ENCODE measurements around the gene KRT222. TPM values are rescaled to one million over a fixed set of nuclear protein-coding genes. Genes with fewer than 3 reads are reported as not detected.
A peak's percentile ranks its signal among the peaks of the same experiment; 100 is the strongest.

The KRT222 gene
- total RNA-seq: 1.7 and 10.9 TPM in 2 replicates

DNA sequence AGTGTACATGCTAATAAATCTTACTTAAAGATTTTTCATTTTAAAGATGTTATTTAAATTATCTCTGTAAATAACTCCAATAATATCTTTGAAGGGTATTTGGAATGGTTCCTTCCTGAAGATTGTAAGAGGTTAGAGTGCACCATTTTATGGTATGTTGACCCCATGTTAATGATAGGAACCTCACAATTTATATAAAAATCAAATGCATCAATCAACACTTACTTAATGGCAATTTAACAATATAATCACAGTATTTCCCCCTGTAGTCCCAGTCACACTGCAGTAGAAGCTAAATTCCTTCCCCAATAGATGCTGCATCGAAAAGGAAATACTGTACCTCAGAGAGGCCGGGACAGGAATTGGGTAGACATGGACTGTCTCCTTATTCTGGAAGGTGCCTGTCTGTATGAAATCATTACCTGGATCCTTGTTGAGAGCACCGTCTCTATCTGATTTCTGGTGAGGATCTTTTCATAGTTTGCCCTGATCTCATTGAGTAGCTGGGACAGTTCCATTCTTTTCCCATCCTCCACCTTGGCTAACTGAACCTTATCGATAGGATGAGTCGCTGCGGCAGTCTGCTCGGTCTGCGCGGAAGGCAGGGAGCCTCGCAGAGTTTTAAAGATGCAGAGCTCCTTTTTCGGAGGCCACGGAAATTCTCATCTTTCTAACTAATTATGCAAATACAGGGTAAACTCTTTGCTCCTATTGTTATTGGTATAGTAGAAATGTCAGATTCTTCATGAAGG, at the start of gene KRT222:
Gene KRT222 (minus strand): TSS at position 596 of the 752 bp plus-strand sequence. CDS start 78 bp downstream, at position 518.
- no peak for DNase-seq (ENCODE audit: low read depth)

DNA sequence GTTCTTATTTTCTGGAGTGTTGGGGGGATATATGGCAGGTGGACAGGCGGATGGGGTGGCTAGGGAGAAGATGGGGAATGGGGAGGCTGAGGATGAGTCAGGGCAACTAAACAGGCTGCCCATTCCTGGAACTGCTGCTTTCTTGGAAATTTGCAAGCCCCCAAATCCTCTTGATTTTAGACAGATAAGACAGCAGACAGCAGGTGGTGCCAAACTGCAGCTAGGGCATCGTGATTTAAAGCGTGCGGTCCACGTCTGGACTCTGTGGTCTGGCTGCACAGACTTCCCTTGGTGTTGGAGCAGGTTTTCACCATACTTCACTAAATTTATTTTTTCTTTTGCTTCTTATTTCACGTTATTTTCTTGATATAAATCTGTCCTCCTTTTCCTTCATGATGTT, 49.5 kb upstream of the KRT222 start:
- DNase-seq (ENCODE audit: low read depth): no peak

DNA sequence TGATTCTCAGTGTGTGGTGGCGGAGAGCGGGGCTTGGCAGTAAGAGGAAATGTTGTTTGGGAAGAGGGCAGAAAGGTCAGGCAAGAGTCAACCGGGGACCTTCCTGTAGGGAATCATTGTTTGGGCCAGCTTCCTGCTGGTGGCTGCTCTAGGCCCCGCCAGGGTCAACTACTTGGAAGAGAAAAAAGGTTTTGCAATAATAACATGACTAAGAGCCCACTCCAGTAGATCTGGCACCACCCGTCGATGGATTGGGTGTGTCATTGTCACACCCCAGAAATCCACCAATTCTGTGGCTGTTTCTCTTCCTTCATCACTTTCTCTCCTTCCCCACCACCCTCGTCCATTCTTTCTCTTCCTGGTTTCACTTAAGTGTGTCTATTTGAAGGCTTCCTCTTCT, 42.8 kb upstream of the KRT222 start:
- DNase-seq (ENCODE audit: low read depth): peak; percentile 80

DNA sequence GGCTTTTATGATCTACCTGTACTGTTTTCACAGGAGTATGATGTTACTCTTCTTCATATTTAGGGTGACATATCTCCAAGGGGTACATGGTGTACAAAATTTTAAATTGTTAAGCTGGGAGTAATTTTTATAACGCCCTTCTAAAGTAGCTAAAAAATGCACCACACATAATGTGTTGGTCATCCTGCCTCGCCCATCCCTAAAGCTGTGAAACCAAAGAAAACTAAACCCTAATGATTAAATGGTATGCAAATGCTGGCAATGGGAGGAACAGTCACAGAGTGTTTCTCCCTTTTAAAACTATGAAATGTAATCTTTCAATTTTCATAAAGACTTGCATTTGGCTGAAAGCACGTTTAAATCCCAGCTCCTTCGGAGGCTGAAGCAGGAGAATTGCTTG, 40.6 kb upstream of the KRT222 start:
- DNase-seq (ENCODE audit: low read depth): peak; percentile 36

DNA sequence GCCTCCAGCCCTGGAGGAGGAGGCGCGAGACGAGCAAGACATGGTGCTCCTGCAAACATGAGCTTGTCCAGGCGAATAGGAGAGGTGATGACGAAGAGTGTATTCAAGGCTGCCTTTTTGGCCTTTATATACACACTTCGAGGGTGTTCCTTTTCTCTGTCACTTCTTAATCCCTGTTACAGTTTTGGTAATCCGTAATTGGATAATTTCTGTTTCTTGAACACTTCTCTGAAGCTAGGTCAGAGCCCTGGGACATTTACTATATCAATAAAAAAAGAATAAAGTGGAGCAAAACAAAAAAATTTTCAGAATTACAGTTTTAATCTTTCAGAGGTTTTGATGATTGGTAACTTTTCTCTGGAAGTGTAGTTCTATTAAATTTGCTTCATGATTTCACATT, 38.7 kb upstream of the KRT222 start, which contains the start of gene KRT24:
Gene KRT24 (minus strand): TSS at position 101 of the 400 bp plus-strand sequence. CDS start 59 bp downstream, at position 42.
- DNase-seq (ENCODE audit: low read depth): no peak

DNA sequence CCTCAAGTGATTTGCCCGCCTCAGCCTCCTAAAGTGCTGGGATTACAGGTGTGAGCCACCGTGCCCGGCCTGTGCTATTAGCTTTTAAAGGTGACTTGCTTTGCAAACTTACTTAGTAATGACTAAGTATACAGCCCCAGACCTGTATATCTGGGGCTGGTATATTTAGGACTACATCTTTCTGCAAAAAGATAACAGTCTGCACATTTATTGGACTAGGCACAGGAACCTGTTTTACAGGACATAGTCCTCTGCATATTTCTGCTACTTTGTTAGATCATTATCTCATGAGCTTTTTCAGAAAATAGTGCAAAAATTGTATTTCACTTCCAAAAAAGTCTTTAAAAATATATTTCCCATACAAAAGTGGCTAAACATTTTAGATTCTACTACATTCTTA, 37.3 kb upstream of the KRT222 start:
- no peak for DNase-seq (ENCODE audit: low read depth)

DNA sequence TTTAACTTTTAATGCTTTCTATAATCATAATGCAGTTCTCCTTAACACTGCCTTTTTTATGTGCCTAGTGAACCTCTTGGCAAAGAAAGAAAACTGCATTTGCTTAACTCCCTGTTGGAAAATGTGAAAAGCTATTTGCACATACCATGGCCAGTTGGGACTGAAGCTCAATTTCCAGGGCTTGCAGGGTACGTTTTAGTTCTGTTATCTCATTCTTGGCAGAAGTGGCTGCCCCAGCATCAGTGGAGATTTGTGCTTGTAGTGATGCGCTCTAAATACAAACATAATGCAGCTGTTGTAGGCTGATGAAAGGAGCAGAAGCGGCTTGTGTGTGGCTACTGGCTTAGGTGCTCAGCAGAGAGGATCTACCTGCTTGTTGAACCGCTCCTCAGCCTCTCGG, 34.9 kb upstream of the KRT222 start:
- no peak for DNase-seq (ENCODE audit: low read depth)

DNA sequence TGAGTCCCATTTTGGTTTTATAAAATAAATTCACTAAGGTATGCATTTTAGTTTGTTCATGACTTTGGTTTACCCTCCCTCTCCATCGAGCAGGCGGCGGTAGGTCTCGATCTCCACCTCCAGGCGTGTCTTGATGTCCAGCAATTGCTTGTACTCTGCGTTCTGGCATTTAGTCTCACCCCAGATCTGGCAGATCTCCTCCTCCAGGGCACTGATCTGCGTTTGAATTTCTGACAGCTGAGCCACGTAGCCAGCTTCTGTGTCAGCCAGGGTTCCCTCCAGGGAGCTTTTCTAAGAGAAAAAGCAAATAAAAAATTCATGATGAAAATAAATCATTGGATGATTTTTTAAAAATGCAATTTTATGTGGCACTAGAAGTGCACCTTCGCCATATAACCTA, 34.4 kb upstream of the KRT222 start:
- DNase-seq (ENCODE audit: low read depth): no peak

DNA sequence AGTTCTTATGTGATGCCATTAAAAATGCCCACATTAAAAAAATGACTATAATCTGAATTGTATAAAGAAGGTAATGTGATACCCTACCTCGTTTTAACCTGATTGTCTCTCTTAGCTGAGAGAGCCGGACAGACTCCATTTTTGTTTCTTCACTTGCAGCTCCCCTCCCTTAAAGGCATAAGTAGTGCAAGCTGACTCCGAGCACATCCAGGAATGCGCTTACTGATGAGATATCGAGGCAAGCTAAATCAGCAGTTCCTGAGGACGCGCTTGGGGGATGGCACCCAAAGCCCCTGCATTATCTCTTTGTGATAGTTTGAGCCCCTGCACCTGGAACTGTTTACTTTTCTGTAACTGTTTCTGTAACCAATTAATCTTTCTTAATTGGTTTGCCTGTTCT, 32.3 kb upstream of the KRT222 start:
- DNase-seq (ENCODE audit: low read depth): no peak

DNA sequence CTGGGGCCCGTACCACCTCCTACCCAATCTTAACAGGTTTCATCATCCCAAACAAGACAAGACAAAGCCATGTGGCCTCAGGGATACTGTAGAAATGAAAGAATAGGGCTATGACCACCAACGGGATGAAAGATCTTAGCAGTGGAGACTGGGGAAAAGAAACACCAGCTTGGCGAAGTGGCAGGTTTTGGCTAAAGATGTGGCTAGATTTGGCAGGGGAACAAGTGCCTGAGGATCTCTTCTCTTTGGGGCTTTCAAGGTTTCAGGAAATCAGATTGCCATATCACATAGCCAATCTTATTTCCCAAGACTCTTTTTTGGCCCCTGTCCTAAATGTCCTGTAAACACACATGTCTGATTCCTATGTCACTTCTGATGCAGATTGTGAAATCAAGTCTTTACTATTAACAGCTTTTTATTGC, 31.7 kb upstream of the KRT222 start:
- DNase-seq (ENCODE audit: low read depth): peak; percentile 81

DNA sequence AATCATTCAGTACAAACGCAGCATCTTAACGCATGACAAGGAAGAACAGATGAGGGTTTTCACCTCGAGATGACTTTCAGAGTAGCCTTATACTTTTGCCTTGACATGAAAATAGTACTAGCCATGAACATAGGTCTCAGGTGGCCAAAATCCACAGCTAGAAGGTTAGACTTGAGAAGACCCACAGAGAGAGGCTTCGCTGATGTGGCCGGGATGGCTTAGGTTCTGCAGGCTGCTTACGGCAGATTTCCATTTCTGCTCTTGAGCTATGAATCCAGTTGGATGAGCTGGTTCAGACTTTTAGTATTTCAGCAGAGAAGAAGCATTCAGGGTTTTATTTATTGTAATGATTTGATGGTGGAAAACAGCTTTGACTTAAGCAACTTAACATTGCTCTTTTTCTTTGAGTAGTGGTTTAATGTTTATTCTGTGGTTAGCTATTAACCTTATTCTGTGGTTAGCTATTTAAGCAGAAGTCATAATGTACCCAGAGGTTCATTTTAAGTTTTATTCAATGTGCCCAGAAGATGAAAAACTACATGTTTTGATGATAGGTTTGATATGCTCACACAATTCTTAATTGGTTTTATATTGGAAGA, 31.0 kb upstream of the KRT222 start:
- DNase-seq (ENCODE audit: low read depth): peak; percentile 94

DNA sequence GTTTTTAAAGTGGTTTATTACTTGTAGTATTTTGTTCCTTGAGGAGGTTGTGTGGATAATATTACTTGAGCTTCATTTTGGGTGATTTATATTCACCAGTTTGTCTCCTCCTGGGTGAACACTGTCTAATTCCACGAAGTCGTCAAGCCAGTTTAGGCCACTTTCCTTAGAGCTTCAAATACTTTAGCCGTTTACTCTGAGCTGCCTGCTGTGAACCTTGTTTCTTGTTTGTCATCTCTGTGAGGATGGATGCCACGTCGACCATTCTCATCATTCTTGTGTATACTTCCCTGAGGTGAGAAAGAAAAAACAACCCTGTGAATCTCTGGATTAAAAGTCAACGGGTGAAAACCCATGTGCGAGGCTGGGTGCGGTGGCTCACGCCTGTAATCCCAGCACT, 29.6 kb upstream of the KRT222 start:
- DNase-seq (ENCODE audit: low read depth): no peak

DNA sequence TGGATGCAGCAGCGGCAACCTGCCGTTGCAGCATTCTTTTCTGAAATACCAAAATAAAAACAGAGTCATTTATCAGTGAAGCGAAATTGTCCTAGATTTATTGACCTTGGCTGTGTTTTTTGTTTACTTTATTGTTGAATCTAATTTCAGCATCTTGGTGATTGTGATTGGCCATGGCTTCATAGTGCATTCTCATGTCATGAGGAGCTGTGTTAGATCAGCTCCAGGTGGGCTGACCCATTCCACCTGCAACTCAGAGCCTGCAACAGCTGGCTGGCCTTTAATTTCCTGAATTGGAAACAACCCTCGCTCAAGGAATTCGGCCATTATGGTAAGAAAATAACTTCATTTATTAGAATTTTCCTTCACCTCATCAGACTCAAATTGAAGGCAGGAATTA, 22.1 kb upstream of the KRT222 start:
- DNase-seq (ENCODE audit: low read depth): no peak

DNA sequence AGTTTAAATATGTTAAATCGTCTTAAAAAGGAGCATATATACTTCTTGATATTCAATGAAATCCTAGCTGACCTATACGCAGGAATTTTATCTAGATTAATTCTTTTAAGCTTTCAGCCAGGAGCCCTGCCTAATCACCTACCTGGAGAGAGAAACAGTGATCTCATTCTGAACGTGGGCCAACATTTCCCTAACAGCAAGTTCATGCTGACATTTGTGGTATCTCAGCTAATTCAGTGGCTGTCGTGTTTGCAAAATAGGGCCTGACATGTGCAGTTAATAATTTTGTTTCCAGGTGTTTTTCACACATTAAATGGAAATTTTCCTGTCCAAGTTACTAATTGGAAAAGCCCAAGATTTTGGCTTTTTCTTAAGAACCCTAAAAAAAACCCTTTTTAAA, 21.2 kb upstream of the KRT222 start:
- no peak for DNase-seq (ENCODE audit: low read depth)

DNA sequence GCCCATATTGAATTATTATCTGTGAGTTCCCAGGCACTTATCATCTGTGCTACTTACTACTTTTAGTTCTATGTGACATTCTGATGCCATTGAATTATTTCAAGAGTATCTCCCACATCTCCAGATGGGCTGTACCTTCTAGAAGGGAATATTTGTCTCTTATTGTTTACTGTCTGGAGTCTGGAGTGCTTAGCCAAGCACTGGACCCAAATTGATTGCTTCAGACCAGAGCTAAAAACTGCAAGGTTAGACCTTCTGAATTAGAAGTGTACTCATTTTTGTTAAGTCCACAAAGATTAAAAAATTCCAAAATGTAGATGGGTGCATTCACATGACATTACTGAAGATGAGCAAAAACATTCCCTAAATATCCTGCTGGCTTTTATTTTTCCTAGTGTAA, 16.0 kb upstream of the KRT222 start:
- no peak for DNase-seq (ENCODE audit: low read depth)

DNA sequence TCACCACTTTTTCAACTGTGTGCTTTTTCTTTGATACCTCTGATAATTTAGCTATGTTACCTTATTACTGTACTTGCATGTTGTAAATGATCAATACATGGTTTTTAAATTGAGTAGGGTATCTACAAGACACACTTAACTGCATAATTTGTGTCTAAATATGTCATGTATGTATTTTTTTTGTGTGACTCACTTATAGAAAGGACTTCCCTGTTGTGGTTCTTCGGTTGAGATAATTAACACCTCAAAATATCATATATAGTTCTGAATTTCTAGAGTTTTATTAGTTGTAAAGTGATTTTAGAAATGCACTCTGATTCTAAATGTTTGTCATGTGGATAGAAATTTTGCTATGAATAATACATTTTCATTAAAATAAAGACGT, 14.5 kb upstream of the KRT222 start:
- no peak for DNase-seq (ENCODE audit: low read depth)

DNA sequence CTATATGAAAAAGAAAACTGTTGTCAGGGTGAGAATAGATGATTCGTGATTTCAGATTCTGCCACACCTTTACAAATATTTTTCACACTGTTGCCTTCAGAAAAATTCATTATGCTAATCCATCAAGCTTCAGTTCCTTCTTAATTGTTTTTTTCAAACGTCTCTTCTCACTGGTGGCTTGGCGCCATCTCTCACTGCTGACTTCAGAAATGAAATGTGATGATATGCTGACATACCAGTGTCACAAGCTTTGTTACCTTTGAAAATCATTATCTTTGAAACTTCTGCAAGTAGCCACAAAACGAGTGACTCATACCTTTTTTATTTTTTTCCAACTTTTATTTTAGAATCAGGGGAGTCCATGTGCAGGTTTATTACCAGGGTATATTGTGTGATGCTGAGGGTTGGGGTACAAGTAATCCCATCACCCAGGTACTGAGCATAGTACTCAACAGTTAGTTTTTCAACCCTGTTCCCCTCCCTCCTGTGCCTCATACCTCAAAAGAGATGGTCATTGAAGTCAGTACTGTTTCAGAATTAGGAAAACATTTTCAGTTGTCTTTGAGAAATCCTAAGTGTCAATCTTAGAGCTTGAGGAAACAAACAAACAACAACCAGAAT, 14.0 kb upstream of the KRT222 start:
- peak; percentile 82 for DNase-seq (ENCODE audit: low read depth)

DNA sequence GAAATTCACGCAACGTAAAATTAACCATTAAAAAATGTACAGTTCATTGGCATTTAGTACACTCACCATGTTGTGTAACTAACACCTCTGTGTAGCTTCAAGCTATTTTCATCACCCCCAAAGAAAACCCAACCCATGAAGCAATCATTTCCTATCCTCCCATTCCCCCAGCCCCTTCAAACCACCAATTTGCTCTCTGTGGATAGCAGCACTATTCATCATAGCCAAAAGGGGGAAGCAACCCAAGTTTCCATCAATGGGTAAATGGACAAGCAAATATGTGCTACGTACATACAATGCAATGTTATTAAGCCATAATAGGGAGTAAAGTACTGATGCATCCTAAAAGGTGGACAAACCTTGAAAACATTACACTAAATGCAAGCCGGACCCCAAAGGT, 10.9 kb upstream of the KRT222 start:
- DNase-seq (ENCODE audit: low read depth): no peak

DNA sequence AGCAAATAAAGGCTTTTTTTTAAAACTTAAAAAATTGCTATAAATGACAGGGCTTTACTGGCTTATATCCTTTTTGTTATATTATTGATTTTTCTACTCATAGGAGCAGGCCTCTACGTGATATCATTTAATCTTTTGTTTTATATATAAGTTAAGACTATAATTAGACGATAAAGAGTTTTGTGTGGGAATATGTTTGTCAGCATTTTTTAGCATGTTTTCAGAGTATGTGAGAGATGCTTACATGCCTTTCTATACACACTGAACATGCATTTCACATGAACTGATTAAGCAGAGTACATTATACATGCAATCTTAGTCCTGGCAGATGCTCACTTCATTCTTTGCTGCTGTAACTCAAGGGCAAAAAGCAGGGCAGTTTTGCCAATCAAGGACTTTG, 7.7 kb upstream of the KRT222 start:
- no peak for DNase-seq (ENCODE audit: low read depth)

DNA sequence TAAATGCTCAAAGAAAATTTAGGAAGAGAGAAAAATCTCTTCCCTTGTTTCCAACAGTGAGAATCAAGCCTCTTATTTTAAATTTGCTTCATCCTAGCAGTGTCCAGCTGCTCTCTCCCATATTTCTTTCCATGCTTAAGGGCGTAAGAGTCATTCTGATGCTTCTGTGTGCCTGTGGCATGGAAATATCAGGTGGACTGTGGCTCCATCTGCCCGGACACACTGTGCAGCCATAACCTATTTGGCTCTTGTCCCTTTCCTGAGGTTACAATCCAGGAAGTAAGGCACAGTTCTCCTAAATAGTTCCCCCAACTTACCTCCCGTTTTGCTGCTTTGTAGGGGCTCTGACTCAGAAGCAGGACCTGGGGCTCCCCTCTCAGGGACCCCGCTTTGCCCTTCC, 6.3 kb upstream of the KRT222 start:
- no peak for DNase-seq (ENCODE audit: low read depth)

DNA sequence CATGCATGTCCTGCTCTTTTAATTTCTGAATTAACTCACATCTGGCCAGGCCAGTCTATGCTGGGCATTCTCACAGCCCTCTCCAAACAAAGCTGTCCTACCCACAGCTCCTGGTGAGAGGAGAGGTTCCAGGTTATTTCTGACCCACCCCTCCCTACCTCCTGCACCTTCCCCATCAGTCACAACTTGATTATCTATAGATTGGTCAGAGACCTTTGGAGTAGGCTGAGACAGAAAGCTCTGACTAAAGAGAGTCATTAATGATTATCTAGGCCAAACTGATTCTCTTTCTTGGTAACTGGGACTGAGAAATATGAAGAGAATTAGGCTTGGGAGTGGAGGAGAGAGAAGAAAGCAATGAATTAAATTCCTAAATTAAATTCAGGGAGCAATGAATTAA, 1.4 kb upstream of the KRT222 start:
- peak; percentile 72 for DNase-seq (ENCODE audit: low read depth)

DNA sequence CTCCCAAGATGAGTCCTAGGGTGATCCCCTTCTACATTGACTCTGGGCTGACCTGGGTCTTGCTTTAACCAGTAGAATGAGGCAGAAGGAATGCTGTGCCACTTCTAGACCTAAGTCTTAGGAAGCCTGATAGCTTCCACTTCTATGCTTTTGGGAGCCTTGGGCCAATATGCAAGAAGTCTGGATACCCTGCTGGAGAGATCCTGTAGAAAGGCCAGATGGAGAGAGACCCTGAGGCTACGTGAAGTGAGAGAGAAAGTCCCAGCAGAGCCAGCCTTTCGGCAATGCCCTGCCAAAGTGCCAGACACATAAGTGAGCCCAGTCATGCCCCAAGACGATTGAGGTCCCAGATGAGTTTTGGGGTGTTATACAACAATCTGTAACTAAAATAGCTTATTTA, 1.7 kb downstream of the KRT222 start:
- DNase-seq (ENCODE audit: low read depth): no peak

DNA sequence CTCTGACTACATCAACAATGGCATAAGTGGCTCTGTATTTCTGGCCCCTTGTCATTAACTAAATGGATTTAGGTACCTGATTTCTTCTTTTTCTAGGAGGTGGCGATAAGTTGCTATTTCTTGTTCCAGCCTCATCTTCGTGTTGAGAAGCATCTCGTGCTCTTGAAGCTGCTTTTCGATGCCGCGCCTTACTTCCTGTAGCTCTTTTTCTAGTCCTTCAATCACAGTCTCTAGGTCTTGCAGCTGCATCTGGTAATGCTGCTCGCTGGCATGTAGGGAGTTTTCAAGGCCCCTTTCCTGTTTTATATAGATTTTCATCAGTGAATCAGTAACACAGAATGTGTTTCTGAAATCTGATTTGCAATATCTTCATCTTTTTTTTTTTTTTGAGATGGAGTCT, 5.1 kb downstream of the KRT222 start:
- no peak for DNase-seq (ENCODE audit: low read depth)

Data from renal cortical epithelial cell (primary cell).